Hematopoietic multipotent progenitor cell treated with erythropoietin and hydrocortisone succinate and interleukin-3 and kit ligand, for 4 days (in vitro differentiated cells): Measurements from ENCODE around the gene SFTPA2.
"Not testable (repeated sequence)": the region's sequence is repeated elsewhere in the genome, so short reads cannot be mapped to it uniquely, and the experiment has no call there.

ENCODE experiments used
- DNase-seq: peaks from one replicate; pipeline ENCODE4 v3.0.0-alpha.2; 2015

Gene SFTPA2

DNA sequence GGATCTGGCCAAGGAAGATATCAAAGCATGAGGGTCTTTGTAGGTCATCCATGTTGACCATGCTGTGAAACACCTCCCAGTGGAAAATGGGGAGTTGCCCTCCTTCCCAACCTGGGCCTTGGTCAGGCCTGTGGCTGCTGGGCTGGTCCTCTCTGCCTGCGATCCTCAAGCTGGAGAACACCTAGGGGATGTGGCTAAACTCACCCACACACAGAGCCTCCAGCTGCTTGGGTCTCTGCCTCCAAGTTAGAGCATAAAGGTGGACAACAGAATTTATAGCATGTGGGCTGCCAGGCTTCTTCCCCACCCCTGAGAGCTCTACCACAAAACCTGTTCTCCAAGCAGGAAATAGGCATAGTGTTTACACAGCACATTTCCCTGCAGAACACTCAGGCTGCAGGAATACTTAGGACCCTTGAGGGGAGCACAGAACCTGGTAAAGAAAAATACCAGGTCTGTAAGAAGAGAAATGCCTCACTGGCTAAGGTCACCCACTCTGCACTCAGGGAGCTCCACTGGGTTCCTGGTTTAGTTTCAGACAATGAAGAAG lies at the start of gene SFTPA2:
Gene SFTPA2, minus strand, starts transcription at position 248 of the 550 bp plus-strand sequence. CDS start 924 bp downstream, outside the sequence.
- DNase-seq, result no peak

DNA sequence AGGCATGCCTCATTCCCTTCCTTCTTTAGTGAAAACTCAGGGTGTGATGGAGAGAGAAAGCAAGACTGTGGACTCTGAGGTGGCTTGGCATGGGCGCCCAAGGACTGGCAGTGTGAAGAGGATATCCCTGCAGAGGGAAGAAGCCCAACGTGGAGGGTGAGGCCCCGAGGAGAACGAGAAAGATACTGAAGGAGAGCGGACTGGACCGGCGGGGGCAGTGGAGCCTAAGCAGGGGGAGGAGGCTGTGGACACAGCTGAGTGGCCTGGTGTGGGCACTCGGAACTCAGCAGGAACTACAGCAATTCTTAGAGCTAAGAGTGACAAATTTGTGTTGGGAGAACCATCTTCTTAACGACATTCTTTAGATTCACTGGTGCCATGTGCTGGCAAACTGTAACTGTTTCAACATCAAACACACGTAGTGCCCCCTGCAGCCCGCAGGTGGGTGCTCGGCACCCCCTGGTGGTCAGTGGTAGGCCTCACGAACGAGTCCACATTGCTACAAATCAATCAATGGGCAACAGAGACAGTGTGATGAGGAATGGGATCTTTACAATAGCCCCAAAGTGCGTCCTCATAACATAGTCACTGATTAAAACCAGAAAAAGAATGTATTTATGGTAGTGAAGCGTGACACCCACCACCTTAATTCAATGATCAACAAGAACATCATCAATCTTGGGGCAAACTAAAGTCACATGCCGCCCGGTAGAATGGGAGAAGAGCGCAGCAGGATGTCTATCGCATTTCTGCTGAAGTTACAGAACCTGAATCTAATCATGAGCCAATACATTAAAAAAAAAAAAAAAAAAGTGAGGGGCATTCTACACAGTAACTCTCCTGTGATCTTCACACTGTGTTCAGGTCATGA lies 48.5 kb upstream of the SFTPA2 start:
- peak; percentile 77 for DNase-seq

DNA sequence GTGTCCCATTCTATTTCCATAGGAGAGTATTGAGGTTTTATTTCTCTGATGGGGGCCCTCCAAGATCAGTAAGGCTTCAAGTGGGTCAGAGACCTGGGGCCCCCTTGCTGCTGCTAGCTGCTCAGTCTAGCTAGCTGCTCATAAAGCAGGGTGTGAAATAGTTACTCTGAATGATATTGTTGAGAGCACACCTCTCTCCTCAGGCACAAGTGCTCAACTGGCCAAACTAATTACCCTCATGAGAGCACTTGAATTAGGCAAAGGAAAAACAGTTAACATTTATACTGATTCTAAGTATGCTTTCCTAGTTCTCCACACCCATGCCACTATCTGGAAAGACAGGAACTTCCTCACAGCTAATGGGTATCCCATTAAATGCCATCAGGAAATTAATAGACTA lies 45.1 kb upstream of the SFTPA2 start:
- DNase-seq, result no peak

DNA sequence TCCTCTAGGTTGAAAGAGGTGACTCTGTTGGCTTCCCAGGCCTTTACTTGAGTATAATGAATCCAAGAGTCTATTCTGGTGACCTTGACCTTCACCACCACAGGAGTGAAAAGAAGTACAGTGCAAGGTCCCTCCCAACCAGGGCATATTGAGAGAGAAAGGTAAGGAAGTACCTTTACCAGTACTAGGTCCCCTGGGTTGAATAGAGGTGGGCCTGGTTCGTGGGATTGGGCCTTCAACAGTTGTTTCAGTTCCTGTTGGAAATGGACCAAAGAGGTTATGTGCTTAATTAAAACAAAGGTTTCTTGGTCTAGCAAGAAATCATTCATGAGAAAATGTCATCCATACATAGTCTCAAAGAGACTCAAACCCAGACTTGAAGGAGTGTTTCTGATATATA lies 44.1 kb upstream of the SFTPA2 start:
- no peak for DNase-seq

DNA sequence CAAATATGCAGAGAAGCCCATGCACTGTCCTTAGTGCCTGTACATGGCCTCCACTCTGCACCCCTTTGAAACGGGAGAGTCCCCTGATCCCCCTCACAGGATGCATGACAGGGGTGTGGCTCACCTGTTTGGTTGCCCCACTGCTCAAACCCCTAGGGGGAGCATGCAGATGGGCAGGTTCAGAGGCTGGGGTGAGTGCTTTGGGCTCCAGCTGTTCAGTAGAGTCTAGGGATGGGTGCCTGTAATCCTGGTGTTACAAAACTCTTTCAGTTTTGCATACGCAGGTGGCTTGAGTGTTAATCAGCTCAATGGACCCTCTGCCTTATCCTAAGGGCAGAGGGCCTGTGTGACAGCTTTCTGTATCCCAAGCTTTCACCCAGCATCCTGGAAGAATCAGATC lies 42.7 kb upstream of the SFTPA2 start:
- no peak for DNase-seq

DNA sequence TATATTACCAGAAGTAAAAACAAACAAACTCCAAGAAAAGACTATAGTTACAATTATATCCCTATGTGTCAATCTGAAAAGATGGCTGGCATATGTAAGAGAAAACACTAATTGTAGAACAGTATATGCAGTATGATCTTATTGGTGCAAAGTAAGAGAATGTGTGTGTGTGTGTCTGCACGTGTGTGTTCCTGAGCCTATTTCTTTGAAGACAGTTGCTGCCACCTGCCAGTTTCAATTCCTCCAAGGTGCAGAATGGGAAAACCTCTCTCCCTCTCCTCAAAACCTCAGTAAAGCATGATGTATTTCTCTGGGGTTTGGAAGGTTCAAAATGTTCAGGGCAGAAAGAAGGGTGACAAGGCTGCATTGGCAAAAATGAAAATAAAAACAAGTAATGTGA lies 41.7 kb upstream of the SFTPA2 start:
- DNase-seq, result no peak

DNA sequence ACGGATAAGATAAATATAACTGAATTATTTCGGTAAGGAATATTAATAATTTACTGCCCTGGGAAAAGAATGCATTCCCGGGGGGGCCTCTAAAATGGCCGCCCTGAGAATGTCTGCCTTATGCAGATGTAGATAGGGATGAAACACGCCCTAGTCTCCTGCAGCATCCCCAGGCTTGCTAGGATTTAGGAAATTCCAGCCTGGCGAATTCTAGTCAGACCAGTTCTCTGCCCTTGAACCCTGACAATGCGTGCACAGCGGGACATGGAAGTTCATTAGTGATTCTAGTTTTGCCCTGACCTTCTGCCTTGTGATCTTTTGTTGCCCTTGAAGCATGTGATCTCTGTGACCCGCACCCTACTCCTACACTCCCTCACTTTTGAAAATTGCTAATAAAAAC lies 39.4 kb upstream of the SFTPA2 start:
- DNase-seq, result not testable (repeated sequence)

DNA sequence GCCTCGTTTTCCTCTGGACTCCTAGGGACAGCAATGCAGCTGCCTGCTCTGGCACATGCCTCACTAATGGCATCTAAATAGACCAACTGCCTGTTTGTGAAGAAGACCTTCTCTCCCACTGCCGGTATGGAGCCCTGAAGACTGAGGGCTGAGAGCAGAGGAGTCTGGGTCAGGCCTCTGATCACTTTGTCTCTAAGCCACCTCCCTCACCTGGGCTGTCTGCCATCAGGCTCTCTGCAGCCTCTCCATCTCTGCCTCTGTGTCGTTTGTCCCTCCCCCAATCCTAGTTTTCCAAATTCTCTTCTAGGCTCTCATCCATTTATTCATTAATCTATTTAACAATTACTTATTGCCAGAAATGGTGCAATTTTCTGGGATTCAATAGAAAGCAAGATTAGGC lies 35.3 kb upstream of the SFTPA2 start:
- DNase-seq, result no peak

DNA sequence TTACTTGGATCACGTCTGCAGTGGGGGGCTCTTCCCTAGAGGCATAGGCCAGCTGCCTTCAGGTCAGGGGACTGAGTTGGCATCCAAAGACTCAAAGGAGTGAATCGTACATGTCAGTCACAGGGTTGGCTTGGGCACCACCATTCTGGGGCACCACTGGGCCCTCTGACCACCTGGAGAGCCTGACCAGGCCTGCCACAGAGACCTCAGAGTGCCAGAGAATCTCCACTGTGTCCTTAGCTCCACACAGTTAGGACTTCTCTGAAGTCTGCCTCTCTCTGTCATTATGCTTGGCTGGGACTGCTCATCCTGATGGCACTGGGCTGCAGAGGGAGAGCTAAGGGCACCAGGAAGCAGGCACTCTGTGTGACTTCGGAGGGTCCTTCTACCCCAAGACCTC lies 34.4 kb upstream of the SFTPA2 start:
- DNase-seq, result not testable (repeated sequence)

DNA sequence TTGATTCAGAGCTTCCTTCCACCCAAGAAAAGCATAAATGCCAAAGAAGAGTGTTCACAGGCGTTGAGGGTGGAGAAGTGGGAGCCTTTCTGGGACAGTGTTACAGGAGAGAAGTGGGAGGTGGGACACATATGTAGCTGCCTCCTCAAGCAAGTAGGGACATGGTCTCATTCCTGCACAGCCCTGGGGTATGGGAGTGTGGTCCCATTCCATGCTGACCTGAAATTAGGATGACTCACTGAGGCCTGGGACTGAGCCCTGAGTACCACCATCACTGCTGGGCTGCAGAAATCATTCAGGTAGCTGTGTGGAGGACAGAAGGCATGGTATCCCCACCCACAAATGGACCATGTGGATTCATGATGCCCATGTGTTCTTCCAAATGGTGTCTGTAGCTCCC lies 33.2 kb upstream of the SFTPA2 start:
- DNase-seq, result no peak

DNA sequence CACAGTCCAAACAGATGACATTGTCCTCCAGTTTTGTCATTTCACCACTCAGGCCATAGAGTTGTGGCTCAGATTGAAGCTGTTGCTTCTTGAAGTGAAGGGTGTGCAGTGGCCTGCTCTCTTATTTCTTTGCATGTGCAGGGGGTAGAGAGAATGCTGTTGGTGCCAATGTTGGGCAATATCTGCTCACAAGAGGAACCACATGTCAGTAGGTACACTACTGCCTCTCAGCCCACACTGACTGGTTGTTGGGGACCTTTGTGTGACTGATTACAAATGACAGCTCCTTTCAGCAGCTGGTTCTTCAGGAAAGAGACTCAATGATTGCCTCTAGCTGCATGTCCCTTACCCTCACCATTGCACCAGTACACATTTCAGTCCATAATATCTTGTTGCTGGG lies 28.6 kb upstream of the SFTPA2 start:
- peak; percentile 47 for DNase-seq

DNA sequence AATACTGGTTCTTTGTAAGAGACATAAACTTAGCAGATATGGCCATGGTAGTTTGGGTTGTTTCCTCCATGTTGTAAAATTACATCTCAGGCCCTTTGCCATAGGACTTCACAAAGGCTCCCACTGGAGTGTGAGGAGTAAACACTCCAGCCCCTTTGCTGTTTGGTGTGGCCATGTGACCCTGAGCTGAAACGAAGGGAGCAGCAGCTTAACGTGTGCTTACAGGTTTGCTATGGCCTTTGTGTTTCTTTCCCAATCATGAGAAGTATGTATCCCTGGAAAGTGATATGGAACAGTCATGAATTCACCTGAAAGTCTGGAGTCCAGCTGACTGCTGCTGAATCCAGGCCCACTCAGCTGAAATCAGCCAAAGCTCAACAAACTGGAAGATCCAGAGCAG lies 26.7 kb upstream of the SFTPA2 start:
- no peak for DNase-seq

DNA sequence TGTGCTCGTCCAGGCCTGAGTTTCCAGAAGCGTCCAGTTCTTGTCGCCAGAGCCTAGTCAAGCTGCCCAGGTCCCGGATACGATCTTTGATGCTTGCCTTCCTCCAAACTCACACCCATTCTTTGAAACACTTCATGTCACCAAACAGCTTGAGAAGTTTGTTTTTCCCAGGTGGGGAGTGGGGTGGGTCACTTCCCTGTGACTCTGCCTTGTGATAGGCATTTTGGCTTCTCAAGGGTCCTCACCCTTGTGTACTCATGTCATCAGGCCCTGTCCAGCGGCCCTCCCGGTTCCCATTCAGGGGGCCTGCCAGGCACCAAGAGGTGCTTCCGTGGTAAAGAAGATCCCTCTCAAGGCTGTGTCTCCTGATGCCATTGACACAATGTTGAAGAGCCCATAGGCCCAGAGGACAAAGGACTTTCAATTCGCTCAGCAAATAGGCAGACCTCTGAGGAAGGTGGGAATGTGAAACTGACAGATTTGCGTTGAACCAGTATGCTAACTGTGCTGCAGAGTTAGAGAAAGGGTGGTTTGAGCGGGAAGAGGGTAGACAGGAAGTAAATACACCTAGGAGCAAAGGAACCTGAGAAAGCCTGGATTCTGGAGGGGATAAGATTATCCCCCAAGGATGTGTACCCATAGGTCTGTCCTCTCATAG lies 25.8 kb upstream of the SFTPA2 start:
- DNase-seq, result no peak

DNA sequence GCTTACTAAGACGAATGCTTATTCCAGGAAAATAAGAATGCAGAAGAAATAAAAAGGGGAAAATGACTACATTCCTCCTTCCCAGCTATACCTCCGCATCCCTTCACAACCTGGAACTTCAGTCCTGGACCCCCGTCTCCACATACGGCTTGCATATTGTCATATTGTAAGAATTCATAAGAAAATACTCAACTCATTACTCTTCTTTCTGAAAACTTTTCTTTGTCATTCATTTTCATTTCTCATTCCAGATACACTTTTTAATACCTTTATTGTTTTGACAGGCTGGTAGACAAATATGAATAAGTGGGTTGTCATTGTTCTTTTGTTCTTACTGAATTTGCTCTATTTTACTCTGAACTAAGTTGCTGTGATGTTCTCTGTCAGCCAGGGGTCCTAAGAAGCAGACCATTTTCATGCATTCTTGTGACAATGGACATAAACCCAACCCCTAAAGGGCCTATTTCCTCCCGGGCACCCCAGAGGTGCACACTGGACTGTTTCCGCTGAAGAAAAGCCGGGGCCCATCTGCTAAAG lies 23.3 kb upstream of the SFTPA2 start:
- no peak for DNase-seq

DNA sequence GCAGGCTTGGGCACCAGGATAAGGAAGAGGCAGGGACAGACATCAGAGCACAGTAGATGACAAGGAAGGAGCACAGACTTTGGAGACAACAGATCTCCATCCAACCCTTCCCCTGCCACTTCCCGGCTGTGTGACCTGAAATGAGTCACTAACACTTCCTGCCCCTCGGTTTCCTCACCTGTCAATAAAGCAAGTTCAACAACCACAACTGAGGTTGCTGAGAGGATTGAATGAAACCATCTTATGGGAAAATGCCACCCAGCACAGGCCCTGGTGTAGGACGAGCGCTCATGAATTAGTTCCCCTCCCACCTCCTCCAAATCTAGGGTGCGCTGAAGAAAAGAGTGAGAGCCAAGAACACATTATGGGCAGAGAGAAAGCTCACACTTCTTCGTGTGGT lies 22.7 kb upstream of the SFTPA2 start:
- DNase-seq, result not testable (repeated sequence)

DNA sequence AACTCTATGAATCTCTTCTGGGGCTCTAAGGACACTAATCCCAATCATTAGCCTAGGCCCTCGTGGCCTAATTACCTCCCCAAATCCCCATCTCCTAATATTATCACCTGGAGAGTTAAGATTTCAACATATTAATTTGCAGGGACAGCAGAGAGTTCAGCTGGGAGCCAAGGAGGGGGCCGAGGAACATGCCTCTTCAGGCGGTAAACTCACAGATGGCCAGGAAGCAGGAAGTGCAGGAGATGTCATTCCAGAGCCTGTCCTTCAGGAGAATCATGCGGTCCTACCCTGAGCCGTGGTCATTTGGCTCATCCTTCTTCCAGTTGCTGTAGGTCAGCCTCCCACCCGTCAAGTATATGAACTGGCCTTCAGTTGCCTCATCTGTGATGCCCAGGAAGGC lies 21.9 kb upstream of the SFTPA2 start:
- no peak for DNase-seq

DNA sequence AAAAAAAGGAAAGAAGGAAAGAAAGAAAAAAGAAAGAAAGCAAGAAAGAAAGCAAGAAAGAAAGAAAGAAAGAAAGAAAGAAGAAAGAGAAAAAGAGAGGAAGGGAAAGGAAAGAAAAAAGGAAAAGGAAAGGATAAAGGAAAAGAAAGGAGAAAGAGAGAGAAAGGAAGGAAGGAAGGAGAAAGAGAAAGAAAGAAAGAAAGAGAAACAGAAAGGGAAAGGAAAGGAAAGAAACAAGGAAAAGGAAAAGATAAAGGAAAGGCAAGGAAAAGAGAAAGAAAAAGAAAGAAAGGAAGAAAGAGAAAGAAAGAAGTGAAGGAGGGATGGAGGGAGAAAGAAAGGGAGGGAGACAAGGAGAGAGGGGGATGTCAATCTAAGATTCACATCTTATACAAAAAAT lies 20.8 kb upstream of the SFTPA2 start:
- no peak for DNase-seq

DNA sequence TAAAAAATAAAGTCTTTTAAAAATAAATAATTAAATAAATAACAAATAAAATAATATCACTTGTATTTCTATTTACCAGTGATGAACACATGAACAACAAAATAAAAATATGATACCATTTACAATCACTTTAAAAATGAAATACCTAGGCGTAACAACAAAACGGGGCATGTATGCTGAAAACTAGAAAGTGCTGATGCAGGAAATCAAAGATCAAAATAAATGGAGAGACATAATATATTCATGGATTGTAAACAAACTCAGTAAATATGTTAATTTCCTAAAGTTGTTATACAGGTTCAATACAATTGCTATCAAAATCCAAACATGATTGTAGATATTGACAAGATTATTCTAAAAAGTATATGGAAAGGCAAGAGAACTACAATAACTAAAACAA lies 19.2 kb upstream of the SFTPA2 start:
- no peak for DNase-seq

DNA sequence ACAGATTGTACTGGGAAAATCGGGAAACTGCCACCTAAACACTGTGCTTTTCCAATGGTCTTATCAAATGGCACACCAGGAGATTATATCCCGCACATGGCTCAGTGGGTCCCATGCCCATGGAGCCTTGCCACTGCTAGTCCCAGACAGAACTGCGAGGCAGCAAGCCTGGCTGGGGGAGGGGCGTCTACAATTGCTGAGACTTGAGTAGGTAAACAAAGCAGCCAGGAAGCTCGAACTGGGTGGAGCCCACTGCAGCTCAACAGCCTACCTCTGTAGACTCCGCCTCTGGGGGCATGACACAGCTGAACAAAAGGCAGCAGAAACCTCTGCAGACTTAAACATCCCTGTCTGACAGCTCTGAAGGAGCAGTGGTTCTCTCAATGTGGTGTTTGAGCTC lies 10.4 kb upstream of the SFTPA2 start:
- DNase-seq, result not testable (repeated sequence)

DNA sequence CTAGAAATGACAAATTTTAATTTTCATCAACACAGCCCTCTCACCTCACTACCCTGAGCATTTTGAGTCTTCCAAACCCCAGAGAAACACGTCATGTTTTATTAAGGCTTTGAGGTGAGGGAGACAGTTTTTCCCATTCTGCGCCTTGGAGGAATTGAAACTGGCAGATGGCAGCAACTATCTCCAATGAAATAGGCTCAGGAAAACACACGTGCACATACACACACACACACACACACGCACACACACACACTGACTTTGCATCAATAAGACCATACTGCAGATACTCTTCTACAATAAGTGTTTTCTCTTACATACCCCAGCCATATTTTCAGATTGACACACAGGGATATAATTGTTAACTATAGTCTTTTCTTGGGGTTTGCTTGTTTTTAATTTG lies 3.2 kb upstream of the SFTPA2 start:
- no peak for DNase-seq

DNA sequence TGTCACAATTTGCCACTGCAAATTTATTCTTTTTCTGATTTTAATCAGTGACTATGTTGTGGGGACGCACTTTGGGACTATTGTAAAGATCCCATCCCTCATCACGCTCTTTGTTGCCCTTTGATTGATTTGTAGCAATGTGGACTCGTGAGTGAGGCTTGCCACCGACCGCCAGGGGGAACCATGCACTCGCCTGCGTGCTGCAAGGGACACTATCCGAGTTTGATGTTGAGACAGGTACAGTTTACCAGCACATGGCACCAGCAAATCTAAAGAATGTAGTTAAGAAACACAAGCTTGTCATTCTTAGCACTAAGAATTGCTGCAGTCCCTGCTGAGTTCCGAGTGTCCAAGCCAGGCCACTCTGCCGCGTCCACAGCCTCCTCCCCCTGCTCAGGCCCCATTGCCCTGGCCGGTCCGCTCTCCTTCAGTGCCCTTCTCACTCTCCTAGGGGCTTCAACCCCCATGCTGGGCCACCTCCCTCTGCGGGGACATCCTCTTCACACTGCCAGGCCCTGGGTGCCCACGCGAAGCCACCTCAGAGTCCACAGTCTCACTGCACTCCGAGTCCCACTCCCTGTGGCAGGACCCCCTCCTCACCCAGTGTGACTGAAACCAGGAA lies 2.0 kb upstream of the SFTPA2 start:
- DNase-seq, result peak; percentile 83

DNA sequence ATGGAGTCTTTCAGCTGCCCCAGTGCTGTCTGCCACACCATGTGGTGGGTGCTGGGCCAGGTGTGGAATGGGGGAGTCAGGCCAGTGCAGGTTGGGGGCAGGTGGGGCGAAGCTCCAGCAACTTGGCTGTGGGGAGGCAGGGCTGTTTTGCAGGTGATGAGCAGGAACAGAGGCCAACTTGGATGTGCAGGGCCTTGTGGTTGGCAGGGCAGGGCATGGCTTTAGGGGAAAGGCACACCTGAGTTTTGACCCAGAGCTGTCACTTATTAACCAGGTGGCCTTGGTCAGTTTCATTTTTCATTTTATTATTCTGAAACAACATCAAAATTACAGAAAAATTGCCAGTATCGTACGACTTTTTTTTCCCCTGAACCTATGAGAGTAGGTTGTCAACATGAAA lies 1.1 kb upstream of the SFTPA2 start:
- DNase-seq, result no peak

DNA sequence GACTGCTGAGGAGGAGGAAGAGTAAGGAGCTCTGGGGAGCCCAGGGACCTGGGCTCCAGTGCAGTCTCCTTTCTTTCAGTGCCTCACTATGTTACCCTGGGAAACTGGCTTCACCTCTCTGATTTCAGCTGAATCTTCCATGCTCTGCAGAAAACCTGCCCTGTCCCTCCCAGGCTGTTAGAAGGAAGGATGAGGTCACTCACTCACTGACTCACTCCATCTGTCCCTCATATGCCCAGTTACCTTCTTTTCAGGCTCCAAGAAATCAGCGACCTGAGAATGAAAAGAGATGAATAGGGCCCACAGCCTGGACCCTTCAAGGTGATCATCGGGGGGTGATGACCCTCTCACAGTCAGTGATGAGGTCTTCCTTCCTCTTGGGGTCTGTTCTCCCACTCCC lies 481 bp downstream of the SFTPA2 start:
- no peak for DNase-seq
